SK-N-SH treated with all-trans-retinoic acid at 6 μM for 48 hours (cell line): ENCODE results near the gene ASPHD1.

Source experiments
- ARNTL ChIP-seq: fragments of 450-650 bp; formaldehyde crosslinking; IDR thresholded peaks from 2 replicates; pipeline ENCODE4 v1.5.0; 2020; ENCODE audit warnings: low read depth, mild to moderate bottlenecking, moderate library complexity, borderline replicate concordance
- BACH2 ChIP-seq: fragments of 250-450 bp; sonication (Bioruptor Pico); IDR thresholded peaks from 2 replicates; pipeline ENCODE4 v1.9.0; 2021; ENCODE audit warnings: mild to moderate bottlenecking, borderline replicate concordance
- ISL1 ChIP-seq: fragments of 250-450 bp; sonication (Bioruptor Pico); IDR thresholded peaks from 2 replicates; pipeline ENCODE4 v2.1.2; 2022; ENCODE audit warnings: mild to moderate bottlenecking, moderate library complexity
- TCF4 ChIP-seq: fragments of 250-450 bp; sonication (Bioruptor Pico); IDR thresholded peaks from 2 replicates; pipeline ENCODE4 v1.8.0; 2021; ENCODE audit warnings: mild to moderate bottlenecking, moderate library complexity, borderline replicate concordance
- TF ChIP-seq, protein P1 (sequence below): fragments of 250-450 bp; sonication (Bioruptor Pico); IDR thresholded peaks from 2 replicates; pipeline ENCODE4 v1.5.1; 2020; ENCODE audit warnings: low read depth, mild to moderate bottlenecking, moderate library complexity

DNA sequence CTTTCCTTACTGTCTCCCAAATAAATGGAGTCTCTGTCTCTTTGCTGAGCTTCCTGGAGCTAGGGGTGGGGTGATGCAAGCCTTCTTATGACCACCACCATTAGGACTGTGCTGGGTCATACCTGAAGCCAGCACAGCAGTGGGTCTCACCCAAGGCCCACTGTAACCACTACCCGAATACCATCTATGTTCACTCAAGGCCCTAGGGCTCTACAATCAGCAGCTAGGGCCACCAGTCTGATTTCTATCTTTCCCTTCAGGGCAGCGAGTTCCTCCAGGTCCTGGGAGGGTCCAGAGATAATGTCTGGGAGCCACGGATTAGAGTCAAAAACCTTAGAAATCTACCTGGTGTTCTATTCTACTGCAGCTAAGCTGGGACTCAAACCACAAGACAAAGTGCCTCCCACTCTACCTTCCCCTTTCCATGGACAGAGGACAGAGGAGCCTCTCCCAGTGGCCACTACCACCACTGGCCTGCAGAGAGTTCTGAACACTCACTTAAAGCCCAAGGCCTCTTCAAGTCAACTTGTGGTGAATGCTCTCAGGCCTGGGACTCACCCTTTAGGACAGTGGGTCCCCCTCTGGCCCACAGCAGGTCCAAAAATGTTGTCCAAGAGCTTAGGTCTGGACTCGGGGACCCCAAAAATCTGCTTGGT lies 50.6 kb downstream of the ASPHD1 start:
- TF ChIP-seq, protein P1, sequence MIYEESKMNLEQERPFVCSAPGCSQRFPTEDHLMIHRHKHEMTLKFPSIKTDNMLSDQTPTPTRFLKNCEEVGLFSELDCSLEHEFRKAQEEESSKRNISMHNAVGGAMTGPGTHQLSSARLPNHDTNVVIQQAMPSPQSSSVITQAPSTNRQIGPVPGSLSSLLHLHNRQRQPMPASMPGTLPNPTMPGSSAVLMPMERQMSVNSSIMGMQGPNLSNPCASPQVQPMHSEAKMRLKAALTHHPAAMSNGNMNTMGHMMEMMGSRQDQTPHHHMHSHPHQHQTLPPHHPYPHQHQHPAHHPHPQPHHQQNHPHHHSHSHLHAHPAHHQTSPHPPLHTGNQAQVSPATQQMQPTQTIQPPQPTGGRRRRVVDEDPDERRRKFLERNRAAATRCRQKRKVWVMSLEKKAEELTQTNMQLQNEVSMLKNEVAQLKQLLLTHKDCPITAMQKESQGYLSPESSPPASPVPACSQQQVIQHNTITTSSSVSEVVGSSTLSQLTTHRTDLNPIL (CRISPR knock-in tag): no peak
- TF ChIP-seq ISL1 (CRISPR knock-in tag) (no peak), ARNTL (CRISPR knock-in tag) (no peak), BACH2 (CRISPR knock-in tag) (no peak), TCF4 (CRISPR knock-in tag) (no peak)
